Stimulated activated CD4-positive, alpha-beta T cell treated with anti-CD3 and anti-CD28 coated beads, Interleukin-1b, Interleukin-23, amount 100 ng/mL, for 1 hour (primary cell): ENCODE results near the gene SLC16A5.
A peak's percentile ranks its signal among the peaks of the same experiment; 100 is the strongest.
"Not testable (repeated sequence)": the region's sequence is repeated elsewhere in the genome, so short reads cannot be mapped to it uniquely, and the experiment has no call there.

Experiments
- DNase-seq, 2 donors: peaks; one replicate each; pipeline ENCODE4 v3.0.0-alpha.2; 2020; ENCODE audit warnings: low read depth in 2 of 2

SLC16A5 gene

DNA sequence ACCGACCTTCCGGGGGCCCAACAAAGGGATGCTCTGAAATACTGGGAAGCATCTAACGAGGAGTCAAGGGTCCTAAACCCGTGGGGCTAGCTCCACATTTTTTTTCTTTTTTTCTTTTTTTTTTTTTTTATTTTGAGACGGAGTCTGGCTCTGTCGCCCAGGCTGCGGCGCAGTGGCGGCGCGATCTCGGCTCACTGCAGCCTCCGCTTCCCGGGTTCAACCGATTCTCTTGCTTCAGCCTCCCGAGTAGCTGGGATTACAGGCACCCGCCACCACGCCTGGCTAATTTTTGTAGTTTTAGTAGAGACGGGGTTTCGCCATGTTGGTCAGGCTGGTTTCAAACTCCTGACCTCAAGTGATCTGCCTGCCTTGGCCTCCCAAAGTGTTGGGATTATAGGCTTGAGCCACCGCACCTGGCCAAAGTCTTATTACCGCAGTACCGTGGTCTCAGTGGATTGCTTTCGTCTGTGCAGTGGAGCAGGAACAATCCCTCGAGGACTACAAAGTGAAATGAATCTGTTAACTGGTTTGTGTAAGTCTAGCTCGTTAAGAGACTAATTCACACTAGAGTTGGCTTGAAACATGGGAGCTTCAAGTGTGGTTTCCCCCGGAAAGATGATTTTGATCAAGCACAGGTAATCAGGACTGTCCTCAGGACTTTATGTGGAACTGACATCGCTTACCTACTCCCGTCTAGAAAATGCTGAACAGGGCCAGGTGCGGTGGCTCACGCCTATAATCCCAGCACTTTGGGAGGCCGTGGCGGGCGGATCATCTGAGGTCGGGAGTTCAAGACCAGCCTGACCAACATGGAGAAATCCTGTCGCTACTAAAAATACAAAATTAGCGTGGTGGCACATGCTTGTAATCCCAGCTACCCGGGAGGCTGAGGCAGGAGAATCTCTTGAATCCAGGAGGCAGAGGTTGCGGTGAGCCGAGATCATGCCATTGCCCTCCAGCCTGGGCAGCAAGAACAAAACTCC is 44.6 kb downstream of the SLC16A5 start:
- not testable (repeated sequence) for DNase-seq

DNA sequence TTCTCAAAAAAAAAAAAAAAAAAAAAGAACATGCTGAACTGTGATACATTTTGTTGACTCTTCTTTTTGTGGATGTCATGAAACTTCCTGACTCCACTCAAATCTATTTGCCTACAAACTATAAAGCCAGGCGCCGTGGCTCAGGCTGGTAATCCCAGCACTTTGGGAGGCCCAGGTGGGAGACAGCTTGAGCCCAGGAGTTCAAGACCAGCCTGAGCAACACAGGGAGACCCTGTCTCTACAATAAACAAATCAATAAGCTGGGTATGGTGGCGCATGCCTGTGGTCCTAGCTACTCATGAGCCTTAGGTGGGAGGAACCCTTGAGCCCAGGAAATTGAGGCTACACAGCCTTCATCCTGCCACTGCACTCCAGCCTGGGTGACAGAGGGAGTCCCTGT is 45.2 kb downstream of the SLC16A5 start:
- DNase-seq = no peak

DNA sequence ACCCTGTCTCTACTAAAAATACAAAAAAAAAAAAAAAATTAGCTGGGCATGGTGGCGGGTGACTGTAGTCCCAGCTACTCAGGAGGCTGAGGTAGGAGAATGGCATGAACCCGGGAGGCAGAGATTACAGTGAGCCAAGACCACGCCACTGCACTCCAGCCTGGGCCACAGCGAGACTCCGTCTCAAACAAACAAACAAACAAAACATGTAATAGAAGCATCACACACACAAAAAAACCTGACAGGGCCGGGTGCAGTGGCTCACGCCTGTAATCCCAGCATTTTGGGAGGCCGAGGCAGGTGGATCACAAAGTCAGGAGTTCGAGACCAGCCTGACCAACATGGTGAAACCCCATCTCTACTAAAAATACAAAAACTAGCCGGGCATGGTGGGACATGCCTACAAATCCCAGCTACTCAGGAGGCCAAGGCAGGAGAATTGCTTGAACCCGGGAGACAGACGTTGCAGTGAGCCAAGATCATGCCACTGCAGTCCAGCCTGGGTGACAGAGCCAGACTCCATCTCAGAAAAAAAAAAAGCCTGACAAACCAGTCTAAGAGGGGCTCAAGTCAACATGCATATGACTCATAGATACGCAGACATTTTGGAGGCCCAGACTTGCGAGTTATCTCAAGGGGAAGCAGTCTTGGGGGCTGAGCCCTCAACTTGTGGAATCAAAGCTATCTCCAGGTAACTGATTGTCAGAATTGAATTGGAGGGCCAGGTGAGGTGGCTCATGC is 46.0 kb downstream of the SLC16A5 start:
- DNase-seq = not testable (repeated sequence)

DNA sequence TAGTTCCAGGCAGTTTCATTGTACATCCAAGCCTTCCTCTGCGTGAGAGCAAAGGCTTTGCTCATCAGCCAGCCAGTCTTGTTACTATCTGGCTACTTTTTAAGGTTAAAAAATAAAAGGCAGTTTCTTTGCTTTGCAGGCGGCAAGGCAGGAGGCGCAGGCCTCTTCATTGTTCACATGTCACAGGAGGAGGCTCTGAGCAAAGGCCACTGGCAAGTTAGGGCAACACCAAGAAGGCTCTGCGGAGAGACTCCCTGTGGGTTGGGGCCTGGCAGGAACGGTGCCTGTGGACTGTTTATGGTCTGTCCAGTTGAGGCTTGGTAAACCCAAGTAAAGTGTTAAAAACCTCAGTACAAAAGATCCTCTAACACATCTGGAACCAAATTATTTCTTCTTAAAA is 47.7 kb downstream of the SLC16A5 start:
- no peak for DNase-seq

DNA sequence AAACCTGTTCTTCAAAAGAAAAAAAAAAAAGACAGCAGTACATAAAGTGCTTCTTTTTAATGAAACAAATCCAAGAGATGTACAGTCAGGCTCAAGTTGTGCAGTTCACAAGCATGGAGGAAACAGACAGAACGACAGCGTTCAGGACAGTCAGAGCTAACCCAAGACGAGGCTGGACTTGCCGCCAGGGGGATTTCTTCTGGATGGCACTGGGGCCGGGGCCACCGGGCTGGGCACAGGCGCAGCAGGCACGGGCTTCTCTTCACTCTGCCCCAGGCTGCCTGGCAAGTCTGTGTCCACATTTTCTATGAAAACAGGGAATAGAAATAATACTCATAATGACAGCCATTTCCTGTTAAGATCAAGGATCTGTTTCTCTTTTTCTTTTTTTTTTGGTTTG is 48.2 kb downstream of the SLC16A5 start:
- DNase-seq = no peak

DNA sequence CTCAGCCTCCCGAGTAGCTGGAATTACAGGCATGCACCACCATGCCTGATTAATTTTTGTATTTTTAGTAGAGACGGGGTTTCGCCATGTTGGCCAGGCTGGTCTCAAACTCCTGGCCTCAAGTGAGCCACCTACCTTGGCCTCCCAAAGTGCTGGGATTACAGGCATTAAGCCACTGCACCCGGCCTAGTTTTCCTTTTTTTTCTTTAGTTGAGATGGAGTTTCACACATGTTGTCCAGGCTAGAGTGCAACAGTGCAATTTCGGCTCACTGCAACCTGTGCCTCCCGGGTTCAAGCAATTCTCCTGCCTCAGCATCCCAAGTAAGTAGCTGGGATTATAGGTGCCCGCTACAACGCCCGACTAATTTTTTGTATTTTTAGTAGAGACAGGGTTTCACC is 50.0 kb downstream of the SLC16A5 start:
- not testable (repeated sequence) for DNase-seq

DNA sequence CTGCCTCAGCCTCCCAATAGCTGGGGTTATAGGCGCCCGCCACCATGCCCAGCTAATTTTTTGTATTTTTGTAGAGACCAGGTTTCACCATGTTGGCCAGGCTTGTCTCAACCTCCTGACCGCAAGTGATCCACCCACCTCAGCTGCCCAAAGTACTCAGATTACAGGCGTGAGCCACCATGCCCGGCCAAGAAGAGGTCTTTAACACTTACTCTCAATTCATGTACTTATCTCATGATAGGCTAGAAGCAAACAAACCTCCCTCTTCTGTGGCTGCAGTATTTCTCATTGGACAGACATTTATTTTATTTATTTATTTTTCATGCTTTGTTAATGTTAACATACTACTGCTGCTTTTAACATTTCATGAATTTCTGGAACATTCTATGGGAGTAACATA is 50.8 kb downstream of the SLC16A5 start:
- DNase-seq = no peak

DNA sequence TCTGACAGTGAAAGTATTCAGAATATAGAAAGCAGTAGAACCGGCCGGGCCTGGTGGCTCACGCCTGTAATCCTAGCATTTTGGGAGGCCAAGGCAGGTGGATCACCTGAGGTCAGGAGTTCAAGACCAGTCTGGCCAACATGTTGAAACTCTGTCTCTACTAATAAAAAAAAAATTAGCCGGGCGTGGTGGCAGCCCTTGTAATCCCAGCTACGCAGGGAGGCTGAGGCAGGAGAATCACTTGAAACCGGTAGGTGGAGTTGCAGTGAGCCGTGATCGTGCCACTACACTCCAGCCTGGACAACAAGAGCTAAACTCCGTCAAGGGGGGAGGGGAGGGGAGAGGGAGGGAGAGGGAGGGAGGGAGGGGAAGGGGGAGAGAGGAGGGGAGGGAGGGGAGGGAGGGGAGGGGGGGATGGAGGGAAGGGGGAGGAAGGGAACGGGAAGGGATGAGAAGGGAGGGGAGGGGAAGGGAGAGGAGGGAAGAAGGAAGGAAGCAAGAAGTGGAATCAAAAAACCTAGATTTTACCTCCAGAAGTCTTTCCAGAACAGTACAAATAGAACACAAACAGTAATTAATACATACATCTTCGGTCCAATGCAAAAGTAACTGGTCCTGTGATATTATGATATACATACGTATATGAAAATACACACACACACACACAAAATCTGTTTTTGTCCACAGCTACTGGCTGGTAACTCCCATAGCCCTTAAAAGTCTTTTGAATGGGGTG is 54.6 kb downstream of the SLC16A5 start:
- DNase-seq = no peak

DNA sequence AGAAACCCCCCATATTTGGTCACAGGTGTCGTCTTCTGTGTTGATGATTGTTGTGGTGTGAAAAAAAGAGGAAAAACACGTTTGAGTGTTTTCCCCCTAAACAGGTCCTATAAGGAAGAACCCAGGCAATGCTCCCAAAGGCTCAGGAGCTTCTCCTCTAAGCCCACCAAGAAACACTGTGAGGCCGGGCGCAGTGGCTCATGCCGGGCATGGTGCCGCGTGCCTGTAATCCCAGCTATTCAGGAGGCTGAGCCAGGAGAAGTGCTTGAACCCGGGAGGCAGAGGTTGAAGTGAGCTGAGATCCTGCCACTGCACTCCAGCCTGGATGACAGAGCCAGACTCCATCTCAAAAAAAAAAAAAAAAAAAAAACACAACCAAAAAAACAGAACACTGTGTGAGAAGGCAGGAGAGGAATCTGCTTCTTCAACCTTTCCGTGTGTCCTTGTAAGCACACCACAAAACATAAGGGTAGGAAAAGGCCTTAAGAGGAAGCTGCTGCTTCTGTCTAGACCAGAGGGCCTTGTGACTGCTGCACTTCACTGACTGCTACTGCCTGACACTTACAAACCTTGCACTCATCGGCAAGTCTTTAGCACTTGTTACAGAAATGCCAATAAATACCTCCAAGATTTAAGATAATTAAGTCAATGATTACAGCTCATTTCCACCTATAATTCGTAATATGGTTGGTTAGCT is 57.2 kb downstream of the SLC16A5 start:
- no peak for DNase-seq

DNA sequence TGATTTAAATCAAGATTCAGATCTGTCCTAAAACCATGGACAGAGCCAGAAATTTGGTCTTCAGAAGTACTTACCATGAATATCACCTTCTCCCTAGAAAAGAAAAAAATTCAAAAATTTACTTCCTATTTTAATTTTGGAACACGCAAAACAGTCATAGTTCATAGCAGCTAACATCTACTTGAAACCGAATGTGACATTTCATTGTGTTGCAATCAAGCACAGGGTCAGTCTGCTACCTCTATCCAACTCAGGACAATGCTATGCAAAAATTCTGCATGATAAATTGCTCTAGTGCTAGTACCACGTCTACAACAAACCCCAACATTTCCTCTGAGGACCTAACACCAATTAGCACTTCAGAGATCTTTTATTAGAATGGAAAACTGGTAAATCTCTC is 58.8 kb downstream of the SLC16A5 start:
- no peak for DNase-seq

DNA sequence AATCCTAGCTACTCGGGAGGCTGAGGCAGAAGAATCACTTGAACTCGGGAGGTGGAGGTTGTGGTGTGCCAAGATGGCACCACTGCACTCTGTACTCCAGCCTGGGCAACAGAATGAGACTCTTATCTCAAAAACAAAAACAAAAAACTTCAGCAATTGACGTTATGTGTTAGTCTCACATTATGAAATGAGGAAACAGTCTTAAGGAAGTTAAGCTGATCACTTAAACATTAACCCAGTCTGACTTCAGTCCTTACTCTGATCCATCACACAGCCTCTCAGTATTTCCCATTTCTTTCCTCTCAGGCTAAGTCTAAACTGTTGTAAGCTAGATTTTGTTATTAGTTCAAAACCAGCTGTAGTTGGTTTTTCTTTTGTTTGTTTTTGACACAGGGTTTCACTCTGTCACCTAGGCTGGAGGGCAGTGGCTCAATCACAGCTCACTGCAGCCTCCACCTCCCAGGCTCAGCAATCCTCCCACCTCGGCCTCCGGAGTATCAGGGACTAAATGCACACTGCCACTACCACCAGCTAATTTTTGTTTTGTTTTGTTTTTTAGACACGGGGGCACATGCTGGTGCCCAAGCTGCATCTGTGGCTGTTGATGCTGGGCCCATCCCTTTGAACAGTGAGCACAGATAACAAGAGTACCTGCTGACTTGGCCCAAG is 60.3 kb downstream of the SLC16A5 start:
- no peak for DNase-seq

DNA sequence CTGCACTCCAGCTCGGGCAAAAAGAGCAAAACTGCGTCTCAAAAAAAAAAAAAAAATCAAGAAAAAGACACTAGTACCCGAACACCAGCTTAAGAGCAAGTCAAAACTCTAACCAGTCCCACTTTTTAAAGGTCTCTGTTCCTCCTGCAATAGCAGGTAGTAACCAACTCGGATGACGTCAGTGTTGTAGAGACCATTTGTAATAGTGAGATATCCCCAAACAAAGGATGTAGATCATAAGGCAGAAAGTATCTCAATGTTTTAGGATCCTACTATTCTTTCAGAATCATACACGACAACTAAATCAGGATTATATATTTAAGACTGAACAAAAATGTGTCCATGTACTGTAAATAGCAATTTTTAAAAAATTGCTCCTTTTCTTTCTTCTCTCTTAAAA is 64.2 kb downstream of the SLC16A5 start:
- DNase-seq = no peak

DNA sequence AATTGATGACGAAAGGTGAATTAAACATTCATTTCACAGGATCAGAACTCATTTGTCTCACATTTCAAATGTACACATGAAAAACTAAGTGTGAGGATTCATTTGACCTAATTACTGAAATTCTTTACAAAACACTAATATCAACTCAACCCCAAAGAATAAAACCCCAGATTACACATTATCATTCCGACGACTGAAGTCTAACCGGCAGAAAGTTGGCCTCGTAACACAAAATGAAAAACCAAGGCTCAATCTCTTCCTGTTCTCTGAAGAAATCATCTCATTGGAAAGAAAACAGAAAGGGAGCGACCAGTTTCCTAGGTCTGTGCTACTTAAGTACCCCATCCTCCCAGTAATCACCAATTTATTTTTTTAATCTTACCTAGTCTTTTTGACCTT is 64.8 kb downstream of the SLC16A5 start:
- DNase-seq = no peak

DNA sequence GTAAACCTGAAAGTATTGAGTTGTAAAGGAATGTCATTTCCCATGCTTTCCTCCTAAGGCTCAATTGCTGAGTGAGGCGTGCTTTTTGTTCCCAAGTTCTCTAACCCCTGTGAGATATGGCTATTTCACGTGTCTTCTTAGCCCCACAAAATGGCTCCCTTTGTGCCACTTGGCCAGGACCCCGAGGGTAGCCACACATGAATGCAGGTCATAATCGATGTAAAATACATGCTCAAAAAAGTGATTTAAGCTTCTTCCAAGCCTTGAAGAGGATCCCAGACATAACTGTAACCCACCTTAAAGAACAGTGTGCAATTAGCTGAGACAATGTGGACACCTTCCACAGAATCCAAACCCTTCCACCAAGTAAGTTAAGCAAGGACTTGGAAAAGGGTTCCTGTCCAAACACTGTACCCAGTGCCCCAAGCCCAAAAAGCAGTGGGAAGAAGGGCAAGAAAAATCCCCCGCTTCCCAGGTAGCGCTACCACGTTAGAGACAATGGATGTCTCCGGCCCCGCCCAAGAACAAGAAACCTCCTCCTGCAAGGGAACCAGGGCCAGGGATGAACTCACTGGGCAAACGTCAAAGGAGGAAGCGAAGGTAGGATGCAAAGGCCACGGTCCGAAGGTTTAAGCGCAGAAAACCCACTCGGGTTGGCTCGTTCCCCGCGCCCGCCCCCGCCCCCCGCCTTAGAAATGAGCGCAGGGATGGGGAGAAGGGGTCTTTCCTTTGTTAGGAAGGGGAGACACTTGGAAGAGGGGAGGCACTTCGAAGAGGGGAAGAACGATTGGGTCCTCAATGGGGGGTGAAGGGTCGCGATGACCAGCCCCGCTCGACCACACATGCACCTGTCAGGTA is 65.4 kb downstream of the SLC16A5 start:
- DNase-seq = no peak

DNA sequence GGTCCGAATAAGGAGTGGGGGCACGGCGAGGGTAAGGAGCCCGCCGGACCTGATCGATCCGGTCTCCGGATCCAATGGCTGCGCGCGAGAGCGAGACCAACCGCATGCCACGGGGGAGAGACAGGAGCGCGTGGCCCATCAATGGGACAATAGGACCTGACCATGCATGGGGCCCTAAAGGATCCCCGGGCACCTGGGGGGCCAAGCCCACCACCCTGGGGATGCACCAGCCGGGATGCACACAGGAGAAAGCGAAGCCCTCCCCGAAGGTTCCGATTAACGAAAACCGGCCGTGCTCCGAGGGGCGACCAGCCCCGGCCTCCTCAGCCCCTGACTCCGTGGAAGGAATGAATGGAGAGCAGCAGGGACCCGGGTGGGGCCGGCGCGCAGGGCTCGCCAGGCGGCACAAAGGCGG is 66.0 kb downstream of the SLC16A5 start:
- peak in 1 of 2 donors; percentile 4 for DNase-seq

DNA sequence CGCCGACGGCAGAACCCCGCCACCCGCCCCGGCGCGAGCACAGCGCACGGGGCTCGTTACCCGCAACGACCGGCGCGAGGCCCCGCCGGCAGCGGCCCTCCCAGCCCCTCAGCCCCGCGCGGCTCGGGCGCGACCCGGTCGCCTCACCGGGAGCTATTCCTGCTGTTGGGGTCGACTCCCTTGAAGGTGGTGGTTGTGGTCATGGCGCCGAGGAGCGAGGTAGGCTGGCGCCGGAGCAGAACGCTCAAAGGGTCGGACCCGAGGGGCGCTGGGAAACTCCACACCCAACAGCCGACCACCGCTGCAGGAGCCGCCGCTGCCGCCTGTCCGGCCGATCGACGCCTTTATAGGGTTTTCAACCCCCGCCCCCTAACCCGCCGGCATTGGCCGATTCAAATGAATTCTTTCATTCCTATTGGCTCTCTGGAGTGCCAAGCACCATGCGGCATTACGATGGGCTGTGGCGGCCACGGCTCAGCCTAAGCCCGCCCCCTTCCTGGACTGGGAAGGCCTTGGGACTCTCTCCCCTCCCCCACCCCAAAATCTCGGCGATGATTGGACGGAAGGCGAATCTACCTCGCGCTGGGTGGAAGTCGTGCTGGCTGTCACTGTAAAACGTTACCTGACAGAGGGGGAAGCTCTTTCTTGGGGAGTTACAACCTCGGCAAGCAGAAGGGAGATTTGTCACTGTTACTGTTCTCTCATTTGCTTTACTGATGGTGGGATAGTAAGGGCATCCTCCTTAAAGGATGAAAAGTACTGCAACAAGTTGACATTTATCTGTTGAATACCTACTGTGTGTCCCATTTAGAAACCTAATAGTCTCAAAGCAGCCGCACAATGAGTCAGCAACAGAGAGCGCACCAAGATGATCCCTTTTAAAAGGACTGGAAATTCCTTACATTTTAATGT is 66.7 kb downstream of the SLC16A5 start, which contains the start of gene JPT1:
JPT1 (minus strand) TSS at position 318 of the 912 bp plus-strand sequence; CDS start at position 203, 115 bp downstream.
- peak; percentile 92 to 96 for DNase-seq

DNA sequence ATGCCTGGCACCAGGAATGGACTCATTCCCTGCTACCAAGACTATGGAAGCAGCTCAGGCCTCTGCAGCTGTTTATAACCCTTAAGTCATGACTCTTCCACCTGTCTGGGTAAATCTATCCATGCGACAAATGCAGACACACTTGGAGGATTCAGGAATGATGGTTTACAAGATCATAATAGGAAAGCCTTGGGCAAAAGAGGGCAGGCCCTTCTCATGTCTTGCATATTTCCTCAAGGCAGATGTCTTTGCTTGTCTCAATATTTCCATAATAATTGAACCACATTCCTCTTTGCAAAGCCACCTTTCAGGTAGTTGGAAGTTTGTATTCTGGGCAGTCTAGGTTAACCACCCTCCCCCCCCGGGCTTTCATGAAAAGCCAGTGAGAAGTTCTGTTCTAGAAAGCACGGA is 67.4 kb downstream of the SLC16A5 start:
- DNase-seq = no peak
